Psoas muscle (tissue), 8 donors: ENCODE results near the gene BHMT2. TPM values are rescaled to one million over a fixed set of nuclear protein-coding genes. Genes with fewer than 3 reads are reported as not detected.

Experiments used
- ATAC-seq, 4 donors: fragments of 200-7000 bp; cut with Tn5 transposase; one replicate each; pipeline ENCODE4 v1.9.1; 2020; ENCODE audit warnings: moderate library complexity in 3 of 4, mild to moderate bottlenecking in 2 of 4
- DNase-seq, 2 donors: peaks; one replicate each; pipeline ENCODE4 v3.0.0-alpha.2; 2020
- H3K27ac ChIP-seq: fragments of 200-600 bp; one replicate; pipeline ENCODE4 v1.8.0; 2022
- H3K27me3 ChIP-seq, 3 donors: fragments of 200-600 bp in 1 of 3; one replicate each; pipeline versions ENCODE4 v1.6.1 to v1.8.0; 2013 to 2022; ENCODE audit warnings: low read length in 2 of 3, mild to moderate bottlenecking in 2 of 3, moderate library complexity in 1 of 3; ENCODE audit not compliant: insufficient read depth in 3 of 3
- H3K36me3 ChIP-seq, 2 donors: fragments of 200-600 bp in 1 of 2; one replicate each; pipeline versions ENCODE4 v1.6.1 to v1.8.0; 2013 to 2022; ENCODE audit warnings: low read depth in 1 of 2, mild to moderate bottlenecking in 1 of 2, moderate library complexity in 1 of 2; ENCODE audit not compliant: insufficient read depth in 1 of 2
- H3K4me1 ChIP-seq: fragments of 200-600 bp; one replicate; pipeline ENCODE4 v1.8.0; 2022
- H3K4me3 ChIP-seq: fragments of 200-600 bp; one replicate; pipeline ENCODE4 v1.8.0; 2022; ENCODE audit warnings: mild to moderate bottlenecking
- H3K9me3 ChIP-seq: fragments of 200-600 bp; one replicate; pipeline ENCODE4 v1.8.0; 2022
- CTCF ChIP-seq: fragments of 200-600 bp; IDR thresholded peaks from one replicate; pipeline ENCODE4 v1.8.0; 2022; ENCODE audit warnings: antibody characterized with exemption
- WGBS, 3 donors: extraction: QIAGEN DNeasy Blood & Tissue Kit; methylation state at CpG; one replicate each; pipeline versions ENCODE4 v1.1.6 to v1.1.7; 2013; 5-methylcytosine and 5-hydroxymethylcytosine counted together
- intact Hi-C, 2 donors: fragments of 100-400 bp; cut with DNase I; formaldehyde crosslinking; loops; one replicate each; pipeline versions ENCODE4 v1.11.0 to v1.14.2; 2022
- polyA plus RNA-seq, 3 donors: library from polyadenylated mRNA; stranded (reverse); fragments of 200-250 nt; gene quantifications; one replicate each; pipeline ENCODE4 v1.2.3, GENCODE V29; 2013
- total RNA-seq, 4 donors: library from RNA; stranded (reverse); fragmentation: NEBNext Ultra II Directional in 2 of 4; extraction: Animal tissue kit (Norgen Biotek cat#: 25700) in 2 of 4; gene quantifications; one replicate each; pipeline versions ENCODE4 v1.2.1 to v1.2.4, GENCODE V29; 2021 to 2023
- donor health status: healthy with polysubstance abuse.
- donor health status: DM: no; HTN: no; CAD: no; lungs with moderate emphysema.
- donor health status: Bipolar disorder and iron deficiency.
- donor health status: healthy.
- donor health status: DM: yes; HTN: yes; CAD: no.
- donor health status: DM: no; HTN: no; CAD: no.
- donor health status: DM: no; HTN: no; CAD: no.
- donor health status: DM: yes; HTN: yes; CAD: no.

The BHMT2 gene
- total and polyA plus RNA-seq, 7 donors: 1.9 to 20.8 (median 11.9) TPM

GRCh38 chr5:79042188-79042587, 27.4 kb upstream of the BHMT2 start:
- WGBS, 3 donors: 76 to 86% (median 81%) methylated on average over 3 of the region's 3 CpGs
- DNase-seq (no peak), ATAC-seq (no peak)
- Histone ChIP-seq H3K36me3 (no peaks in the 10 kb centered on the region), H3K27me3 (no peaks in the 10 kb centered on the region), H3K4me3 (no peak overlapping the region), H3K9me3 (no peaks in the 10 kb centered on the region), H3K27ac (no peak overlapping the region), H3K4me1 (no peaks in the 10 kb centered on the region)
- no peak for TF ChIP-seq CTCF
- intact Hi-C loops: no loop called here

- DNase-seq (no peak), ATAC-seq (no peak)
- intact Hi-C loops: no loop called here
- TF ChIP-seq CTCF: no peak
- Histone ChIP-seq H3K27me3 (no peaks in the 10 kb centered on the region), H3K4me3 (no peak overlapping the region), H3K9me3 (no peaks in the 10 kb centered on the region), H3K4me1 (no peaks in the 10 kb centered on the region), H3K36me3 (no peaks in the 10 kb centered on the region), H3K27ac (no peak overlapping the region)
- 91 to 92% (median 92%) methylated on average over 3 of the region's 3 CpGs for WGBS, 3 donors
Observed at GRCh38 chr5:79047199-79047598, 22.4 kb upstream of the BHMT2 start.

- H3K36me3 ChIP-seq: no peaks in the 10 kb centered on the region
- H3K4me1 ChIP-seq: no peaks in the 10 kb centered on the region
- H3K4me3 ChIP-seq: no peak overlapping the region
- no peaks in the 10 kb centered on the region for H3K9me3 ChIP-seq
- no peak for TF ChIP-seq CTCF
- H3K27ac ChIP-seq: no peak overlapping the region
- ATAC-seq (no peak), DNase-seq (no peak)
- H3K27me3 ChIP-seq: no peaks in the 10 kb centered on the region
- intact Hi-C loops: no loop called here
Observed at GRCh38 chr5:79048437-79048836, 21.1 kb upstream of the BHMT2 start.

GRCh38 chr5:79050498-79050897, 19.1 kb upstream of the BHMT2 start:
- Histone ChIP-seq H3K27me3 (no peaks in the 10 kb centered on the region), H3K4me3 (no peak overlapping the region), H3K27ac (no peak overlapping the region), H3K9me3 (no peaks in the 10 kb centered on the region), H3K4me1 (no peaks in the 10 kb centered on the region), H3K36me3 (no peaks in the 10 kb centered on the region)
- no peak for TF ChIP-seq CTCF
- WGBS, 3 donors: 23 to 40% (median 30%) methylated on average over 3 of the region's 3 CpGs
- intact Hi-C loops: no loop called here
- DNase-seq: no peak
- ATAC-seq: no peak

GRCh38 chr5:79053321-79053720, 16.2 kb upstream of the BHMT2 start:
- H3K4me3 ChIP-seq: no peak overlapping the region
- DNase-seq (no peak), ATAC-seq (no peak)
- no peaks in the 10 kb centered on the region for H3K36me3 ChIP-seq
- 92 to 97% (median 95%) methylated on average over 4 of the region's 4 CpGs for whole genome bisulfite sequencing, 3 donors
- H3K9me3 ChIP-seq: no peaks in the 10 kb centered on the region
- no peaks in the 10 kb centered on the region for H3K27me3 ChIP-seq
- intact Hi-C loops: no loop called here
- no peak overlapping the region for H3K27ac ChIP-seq
- no peak for TF ChIP-seq CTCF
- no peaks in the 10 kb centered on the region for H3K4me1 ChIP-seq
